Activated T-cell treated with anti-CD3 and anti-CD28 coated beads for 1 hour (primary cell): Measurements from ENCODE around the gene ATP8B4.
"Not testable (repeated sequence)": the region's sequence is repeated elsewhere in the genome, so short reads cannot be mapped to it uniquely, and the experiment has no call there.

Experiments used
- DNase-seq: peaks from one replicate; pipeline ENCODE4 v3.0.0-alpha.2; 2020; ENCODE audit warnings: low read depth

ATP8B4 gene

GRCh38 chr15:50107591-50108408 is 11.2 kb downstream of the ATP8B4 start:
- DNase-seq: no peak

GRCh38 chr15:50107157-50107556 is 11.9 kb downstream of the ATP8B4 start:
- no peak for DNase-seq

DNA sequence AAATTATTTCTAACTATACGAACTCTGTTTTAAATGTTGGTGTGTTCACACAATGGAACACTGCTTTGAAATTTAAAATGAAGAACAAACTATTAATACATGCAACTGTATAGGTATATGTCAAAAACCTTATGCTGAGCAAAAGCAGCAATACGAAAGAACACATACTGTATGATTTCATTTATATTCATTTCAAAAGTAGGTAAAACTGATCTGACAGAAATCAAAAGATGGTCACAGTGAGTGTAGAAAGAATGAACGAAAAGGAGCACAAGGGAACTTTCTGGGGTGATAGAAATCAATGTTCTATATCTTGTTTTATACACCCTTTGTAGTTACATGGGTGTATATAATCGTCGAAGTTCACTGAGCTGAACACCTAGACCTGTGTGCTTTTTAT is 12.6 kb downstream of the ATP8B4 start:
- no peak for DNase-seq

GRCh38 chr15:50100486-50100885 is 18.5 kb downstream of the ATP8B4 start:
- no peak for DNase-seq

DNA sequence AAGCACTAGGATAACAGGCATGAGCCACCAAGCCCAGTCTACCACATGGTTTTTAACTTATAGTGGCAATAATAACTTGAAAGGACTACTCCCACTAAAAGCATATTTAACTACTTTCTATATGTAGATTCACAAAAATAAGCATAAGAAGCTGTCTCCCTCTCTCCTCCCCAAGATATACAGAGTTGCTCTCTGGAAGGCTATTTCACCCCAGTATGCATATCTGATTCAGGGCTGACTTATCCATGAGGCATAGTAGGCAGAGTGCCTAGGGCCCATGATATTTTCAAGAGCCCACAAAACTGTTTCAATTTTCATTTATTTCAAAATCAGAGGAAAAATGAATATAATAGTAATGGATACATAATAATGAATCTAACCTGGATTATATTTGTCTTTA is 20.5 kb downstream of the ATP8B4 start:
- no peak for DNase-seq

DNA sequence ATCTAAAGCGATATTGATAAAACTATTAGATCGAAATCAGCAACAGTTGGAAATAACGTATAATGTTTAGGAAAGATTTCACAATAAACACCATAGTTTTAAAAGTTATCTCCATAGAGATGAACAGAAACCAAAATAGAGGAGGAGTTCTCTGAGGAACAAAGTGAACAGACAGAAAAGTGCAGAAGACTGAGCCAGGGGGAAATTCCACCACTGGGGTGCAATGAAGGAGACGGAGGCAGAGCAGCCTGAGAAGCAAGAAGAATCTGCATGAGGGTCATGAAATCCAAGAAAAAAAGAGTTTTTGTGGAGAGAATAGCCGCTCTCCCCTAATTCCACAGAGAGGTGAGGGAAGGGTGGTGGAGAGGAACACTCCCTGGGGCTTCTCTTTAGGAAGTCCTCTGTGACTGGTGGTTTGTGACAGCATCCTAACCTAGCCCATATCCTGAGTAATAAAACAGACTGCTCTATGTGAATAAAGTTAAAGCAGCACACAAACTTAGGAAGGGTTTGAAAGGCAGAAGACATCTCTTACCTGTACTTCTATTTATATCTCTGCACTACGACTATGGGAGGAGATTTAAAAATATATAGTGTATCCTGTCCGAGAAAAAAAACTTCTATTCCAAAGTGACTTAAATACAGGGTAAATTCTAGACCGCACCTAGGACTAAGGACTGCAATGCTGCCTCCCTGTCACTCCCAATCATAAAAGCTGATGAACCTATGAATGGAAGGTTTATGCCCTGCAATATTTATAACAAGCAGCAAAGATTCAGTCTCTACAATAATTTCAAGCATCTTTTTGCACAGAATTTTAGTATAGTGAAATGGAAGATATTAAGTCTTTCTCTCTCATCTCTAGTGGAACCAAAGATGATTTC is 22.9 kb downstream of the ATP8B4 start:
- DNase-seq: no peak

GRCh38 chr15:50089386-50089785 is 29.6 kb downstream of the ATP8B4 start:
- DNase-seq: not testable (repeated sequence)

DNA sequence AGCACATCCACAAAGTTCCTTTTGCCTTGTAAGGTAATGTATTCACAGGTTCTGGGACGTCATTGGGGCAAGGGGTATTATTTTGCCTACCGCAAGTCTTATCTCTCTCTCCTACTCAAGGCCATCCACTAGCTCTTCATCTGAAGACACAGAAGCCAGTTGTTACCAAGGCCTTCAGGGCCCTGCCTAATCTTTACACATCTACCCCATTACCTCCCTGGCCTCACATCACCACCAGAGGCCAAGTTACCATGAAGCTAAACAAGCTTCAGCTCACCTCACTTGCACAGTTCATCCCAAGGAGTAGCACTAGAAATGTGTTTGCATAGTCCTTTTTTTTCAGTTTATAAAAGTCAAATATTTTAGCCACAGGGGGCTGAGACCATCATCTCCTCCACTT is 34.1 kb downstream of the ATP8B4 start:
- no peak for DNase-seq

GRCh38 chr15:50083424-50084025 is 35.5 kb downstream of the ATP8B4 start:
- DNase-seq: no peak

- DNase-seq: no peak
These were observed 37.0 kb downstream of the ATP8B4 start for GRCh38 chr15:50082066-50082465.

GRCh38 chr15:50077651-50078050 is 41.4 kb downstream of the ATP8B4 start:
- DNase-seq: no peak

DNA sequence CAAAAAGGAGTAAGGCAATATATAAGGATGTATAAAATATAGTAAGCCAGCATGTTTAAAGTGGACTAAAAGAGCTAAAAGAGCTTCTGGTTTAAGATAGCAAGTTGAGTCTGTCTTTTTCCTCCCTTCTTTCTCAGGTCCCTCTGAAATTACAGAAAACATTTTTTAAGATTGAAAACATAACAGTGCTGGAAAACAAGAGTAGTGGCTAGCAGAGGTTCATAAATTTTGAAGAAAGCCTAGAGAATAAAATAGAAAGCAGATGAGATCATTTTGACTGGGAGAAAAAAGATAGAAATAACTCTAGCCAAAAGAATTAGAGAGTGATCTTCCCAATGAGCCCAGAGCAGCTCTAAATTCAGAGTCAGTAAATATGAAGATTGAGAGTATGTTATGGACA is 41.9 kb downstream of the ATP8B4 start:
- DNase-seq: no peak

DNA sequence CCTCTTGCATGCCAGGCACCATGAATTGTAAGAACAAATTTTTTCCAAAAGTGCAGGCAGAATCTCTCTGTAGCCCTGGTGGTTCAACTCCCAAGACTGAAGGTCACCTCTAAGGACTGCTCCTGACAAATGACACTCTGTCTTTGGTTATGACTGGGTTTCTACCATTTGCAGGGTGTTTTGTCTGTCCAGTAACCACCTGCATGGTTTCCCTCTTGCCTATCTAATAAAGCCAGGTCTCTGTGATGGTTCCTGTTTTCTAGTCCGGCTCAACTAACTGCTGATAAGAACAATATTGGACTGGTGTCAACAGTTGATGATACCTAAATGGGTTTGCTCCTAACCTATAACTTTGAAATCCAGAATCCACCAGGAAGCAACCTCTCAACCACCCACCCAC is 43.7 kb downstream of the ATP8B4 start:
- DNase-seq: no peak

DNA sequence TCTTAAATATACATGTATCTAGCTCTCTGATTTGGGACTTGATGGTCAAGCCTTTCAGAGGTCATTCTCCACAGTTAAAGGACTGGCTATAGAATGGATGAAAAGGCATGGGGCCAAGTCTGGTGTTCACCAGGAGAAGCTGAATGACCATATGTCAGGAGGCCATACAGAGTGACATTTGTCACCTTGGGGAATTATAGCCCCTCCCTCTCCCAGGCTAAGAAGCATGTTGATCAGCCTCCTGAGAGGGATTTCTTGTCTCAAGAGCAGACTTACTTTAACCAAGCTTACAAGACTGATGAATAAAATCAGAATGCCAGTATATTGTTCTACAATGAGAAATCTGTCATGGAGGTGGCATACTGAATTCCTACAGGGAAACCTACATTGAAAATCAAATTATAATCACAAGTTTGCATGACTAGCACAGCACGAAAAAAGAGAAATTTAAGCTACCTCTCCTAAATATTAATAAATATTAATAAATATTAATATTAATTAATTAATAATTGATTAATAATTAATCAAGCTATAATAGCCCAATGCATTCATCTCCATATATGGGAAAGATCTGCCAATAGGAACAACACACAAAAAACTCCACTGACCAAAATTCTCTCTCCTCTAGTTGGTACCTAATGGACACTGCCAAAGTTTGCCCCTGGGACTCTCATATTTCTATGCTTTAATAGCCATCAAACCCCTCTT is 47.3 kb downstream of the ATP8B4 start:
- no peak for DNase-seq

GRCh38 chr15:50068016-50068415 is 51.0 kb downstream of the ATP8B4 start:
- no peak for DNase-seq

- no peak for DNase-seq
These were observed 51.8 kb downstream of the ATP8B4 start for GRCh38 chr15:50067254-50067653.

GRCh38 chr15:50066666-50067065 is 52.4 kb downstream of the ATP8B4 start:
- DNase-seq: no peak

GRCh38 chr15:50066202-50066601 is 52.8 kb downstream of the ATP8B4 start:
- no peak for DNase-seq

DNA sequence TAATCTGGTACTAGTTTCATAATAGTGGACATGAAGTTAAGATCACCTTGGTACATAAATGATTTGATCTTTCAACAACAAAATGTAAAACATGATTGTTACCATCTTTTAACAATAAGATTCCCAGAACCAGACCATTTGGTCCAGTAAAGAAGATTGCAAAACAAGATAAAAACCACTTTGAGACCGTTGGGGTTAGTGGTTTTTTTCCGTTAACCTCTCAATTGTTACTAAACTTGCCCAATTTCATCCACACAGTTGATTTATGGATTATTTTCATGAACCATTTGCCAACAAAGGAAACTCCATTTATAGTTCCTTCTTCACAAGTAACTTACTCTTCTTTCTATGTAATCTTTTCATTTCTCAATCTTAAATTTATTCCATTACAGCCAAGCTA is 53.8 kb downstream of the ATP8B4 start:
- no peak for DNase-seq

- no peak for DNase-seq
These were observed 54.4 kb downstream of the ATP8B4 start for GRCh38 chr15:50064673-50065072.

GRCh38 chr15:50063226-50063625 is 55.8 kb downstream of the ATP8B4 start:
- no peak for DNase-seq

GRCh38 chr15:50061503-50061902 is 57.5 kb downstream of the ATP8B4 start:
- no peak for DNase-seq
